Keratinocyte (primary cell): ENCODE results near the gene TMEM61.

Experiments
- EZH2 ChIP-seq: IDR thresholded peaks from one replicate; pipeline ENCODE4 v1.6.1; 2012; ENCODE audit warnings: inconsistent platforms, mild to moderate bottlenecking, low read length, moderate library complexity
- TF ChIP-seq, protein P1 (sequence below), 3 experiments: IDR thresholded peaks in 1 of 3; conservative IDR thresholded peaks in 1 of 3; optimal IDR thresholded peaks in 1 of 3; 2 replicates in 2 of 3; 3 replicates in 1 of 3; pipeline versions ENCODE3 to v1.5.1; 2011; ENCODE audit warnings: low read length in 3 of 3, mild to moderate bottlenecking in 3 of 3, moderate library complexity in 2 of 3, control low read depth in 1 of 3, inconsistent platforms in 1 of 3; ENCODE audit not compliant: insufficient read depth in 2 of 3; ENCODE audit errors: extremely low read depth in 1 of 3

DNA sequence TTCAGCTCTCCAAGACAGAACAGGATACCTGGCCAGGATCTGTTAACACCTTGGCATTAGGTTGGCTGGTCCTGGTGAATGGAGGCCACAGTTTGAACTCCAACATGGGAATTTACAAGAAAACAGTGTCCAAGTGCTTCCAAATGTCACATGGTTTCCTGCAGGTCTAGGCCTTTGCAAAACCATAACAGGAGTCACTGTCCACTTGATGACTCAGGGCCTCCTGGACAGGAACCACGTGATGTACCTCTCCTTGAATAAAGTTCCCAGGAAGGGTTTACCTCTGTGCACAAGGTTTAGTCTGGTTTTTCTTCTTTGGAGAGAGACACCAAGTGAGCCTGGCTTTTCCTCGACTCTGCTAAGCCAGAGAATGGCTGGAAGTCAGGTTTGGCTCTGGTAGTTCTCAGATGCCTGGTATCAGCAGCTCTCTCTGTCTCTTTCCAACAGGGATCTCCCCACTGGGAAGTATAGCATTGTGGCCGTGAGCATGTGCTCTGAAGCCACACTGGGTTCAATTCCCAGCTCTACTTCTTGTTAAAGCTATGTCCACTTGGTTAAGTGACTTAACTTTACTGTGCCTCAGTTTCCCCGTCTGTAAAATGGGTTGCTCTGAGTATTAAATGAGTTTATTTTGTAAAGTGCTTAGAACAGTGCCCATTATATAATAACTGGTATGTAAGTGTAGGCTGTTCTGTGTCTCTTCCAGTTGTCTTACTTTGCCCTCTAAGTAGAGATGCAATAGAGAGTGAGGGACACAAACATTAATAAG, 27.3 kb upstream of the TMEM61 start:
- TF ChIP-seq, protein P1, sequence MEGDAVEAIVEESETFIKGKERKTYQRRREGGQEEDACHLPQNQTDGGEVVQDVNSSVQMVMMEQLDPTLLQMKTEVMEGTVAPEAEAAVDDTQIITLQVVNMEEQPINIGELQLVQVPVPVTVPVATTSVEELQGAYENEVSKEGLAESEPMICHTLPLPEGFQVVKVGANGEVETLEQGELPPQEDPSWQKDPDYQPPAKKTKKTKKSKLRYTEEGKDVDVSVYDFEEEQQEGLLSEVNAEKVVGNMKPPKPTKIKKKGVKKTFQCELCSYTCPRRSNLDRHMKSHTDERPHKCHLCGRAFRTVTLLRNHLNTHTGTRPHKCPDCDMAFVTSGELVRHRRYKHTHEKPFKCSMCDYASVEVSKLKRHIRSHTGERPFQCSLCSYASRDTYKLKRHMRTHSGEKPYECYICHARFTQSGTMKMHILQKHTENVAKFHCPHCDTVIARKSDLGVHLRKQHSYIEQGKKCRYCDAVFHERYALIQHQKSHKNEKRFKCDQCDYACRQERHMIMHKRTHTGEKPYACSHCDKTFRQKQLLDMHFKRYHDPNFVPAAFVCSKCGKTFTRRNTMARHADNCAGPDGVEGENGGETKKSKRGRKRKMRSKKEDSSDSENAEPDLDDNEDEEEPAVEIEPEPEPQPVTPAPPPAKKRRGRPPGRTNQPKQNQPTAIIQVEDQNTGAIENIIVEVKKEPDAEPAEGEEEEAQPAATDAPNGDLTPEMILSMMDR (optimal IDR thresholded peaks at IDR 0.05 in 1 of 3, IDR thresholded peaks at IDR 0.05 in 1 of 3, conservative IDR thresholded peaks at IDR 0.05 in 1 of 3; ENCODE audit: extremely low read depth in 1 of 3, insufficient read depth in 2 of 3, low read length in 3 of 3), result no peak
- TF ChIP-seq EZH2, result no peak
